Fibroblast of lung (primary cell): ENCODE data around the gene EDN2. TPM values are rescaled to one million over a fixed set of nuclear protein-coding genes. Genes with fewer than 3 reads are reported as not detected.

Experiments used
- DNase-seq, 2 donors: peaks; one replicate each; pipeline versions ENCODE4 v3.0.0 to v3.0.0-alpha.2; 2010; ENCODE audit warnings: low read depth in 2 of 2
- H2AFZ ChIP-seq: 2 replicates; pipeline ENCODE4 v1.5.1; 2012; ENCODE audit warnings: low read length, control low read depth, inconsistent platforms
- H3K27ac ChIP-seq: 2 replicates; pipeline ENCODE4 v1.5.1; 2011; ENCODE audit warnings: low read length, control low read depth; ENCODE audit not compliant: insufficient read depth
- H3K27me3 ChIP-seq: 2 replicates; pipeline ENCODE4 v1.5.1; 2011; ENCODE audit warnings: mild to moderate bottlenecking, low read length; ENCODE audit not compliant: control insufficient read depth, insufficient read depth
- H3K36me3 ChIP-seq: 2 replicates; pipeline ENCODE4 v1.5.1; 2011; ENCODE audit warnings: low read length; ENCODE audit not compliant: control insufficient read depth, insufficient read depth
- H3K4me1 ChIP-seq: 2 replicates; pipeline ENCODE4 v1.5.1; 2011; ENCODE audit warnings: low read length; ENCODE audit not compliant: control insufficient read depth, insufficient read depth; ENCODE audit errors: extremely low read depth
- H3K4me2 ChIP-seq: 2 replicates; pipeline ENCODE4 v1.5.1; 2011; ENCODE audit warnings: low read length, control low read depth; ENCODE audit not compliant: insufficient read depth; ENCODE audit errors: extremely low read depth
- H3K4me3 ChIP-seq, 4 experiments: fragments of 200-600 bp in 1 of 4; sonication (generic) in 1 of 4; replicated peaks in 1 of 4; 2 replicates each; pipeline ENCODE4 v1.5.1; 2011 to 2016; ENCODE audit warnings: low read length in 4 of 4, low read depth in 3 of 4, mild to moderate bottlenecking in 3 of 4, control low read depth in 2 of 4, inconsistent platforms in 1 of 4, mixed read lengths in 1 of 4; ENCODE audit not compliant: insufficient read depth in 1 of 4; ENCODE audit errors: control extremely low read depth in 1 of 4
- H3K79me2 ChIP-seq: 2 replicates; pipeline ENCODE4 v1.5.1; 2012; ENCODE audit warnings: mild to moderate bottlenecking, low read length, inconsistent platforms; ENCODE audit not compliant: control insufficient read depth, insufficient read depth
- H3K9ac ChIP-seq: 2 replicates; pipeline ENCODE4 v1.5.1; 2011; ENCODE audit warnings: mild to moderate bottlenecking, low read length, control low read depth; ENCODE audit not compliant: insufficient read depth
- H3K9me3 ChIP-seq: 2 replicates; pipeline ENCODE4 v1.5.1; 2012; ENCODE audit warnings: low read depth, low read length; ENCODE audit not compliant: control insufficient read depth, insufficient read depth
- H4K20me1 ChIP-seq: 2 replicates; pipeline ENCODE4 v1.5.1; 2011; ENCODE audit warnings: low read length; ENCODE audit not compliant: control insufficient read depth, insufficient read depth; ENCODE audit errors: extremely low read depth
- EZH2 ChIP-seq: IDR thresholded peaks from 2 replicates; pipeline ENCODE4 v1.5.1; 2012; ENCODE audit warnings: low read length, control low read depth, mild to moderate bottlenecking; ENCODE audit errors: missing control alignments
- polyA plus RNA-seq, 2 donors: library from polyadenylated mRNA; depleted of rRNA in 1 of 2; stranded (reverse) in 1 of 2; unstranded in 1 of 2; fragments of >200 nt; gene quantifications; 2 replicates each; pipeline ENCODE4 v1.2.1, GENCODE V29; 2011 to 2012; ENCODE audit warnings: missing spikeins in 1 of 2
- total RNA-seq: library from RNA; depleted of rRNA; stranded (reverse); fragments of >200 nt; gene quantifications from 2 replicates; pipeline ENCODE4 v1.2.1, GENCODE V29; 2014
- TF ChIP-seq, protein P1 (sequence below), 2 donors: IDR thresholded peaks in 1 of 2; conservative IDR thresholded peaks in 1 of 2; 1 replicate in 1 of 2; 2 replicates in 1 of 2; pipeline ENCODE4 v1.5.1; 2011 to 2012; ENCODE audit warnings: low read length in 2 of 2, control low read depth in 1 of 2, inconsistent platforms in 1 of 2, low read depth in 1 of 2, mild to moderate bottlenecking in 1 of 2

EDN2 gene
- total and polyA plus RNA-seq, 2 donors (not counting 1 experiment from before 2014, with no cell fraction given): not detected

DNA sequence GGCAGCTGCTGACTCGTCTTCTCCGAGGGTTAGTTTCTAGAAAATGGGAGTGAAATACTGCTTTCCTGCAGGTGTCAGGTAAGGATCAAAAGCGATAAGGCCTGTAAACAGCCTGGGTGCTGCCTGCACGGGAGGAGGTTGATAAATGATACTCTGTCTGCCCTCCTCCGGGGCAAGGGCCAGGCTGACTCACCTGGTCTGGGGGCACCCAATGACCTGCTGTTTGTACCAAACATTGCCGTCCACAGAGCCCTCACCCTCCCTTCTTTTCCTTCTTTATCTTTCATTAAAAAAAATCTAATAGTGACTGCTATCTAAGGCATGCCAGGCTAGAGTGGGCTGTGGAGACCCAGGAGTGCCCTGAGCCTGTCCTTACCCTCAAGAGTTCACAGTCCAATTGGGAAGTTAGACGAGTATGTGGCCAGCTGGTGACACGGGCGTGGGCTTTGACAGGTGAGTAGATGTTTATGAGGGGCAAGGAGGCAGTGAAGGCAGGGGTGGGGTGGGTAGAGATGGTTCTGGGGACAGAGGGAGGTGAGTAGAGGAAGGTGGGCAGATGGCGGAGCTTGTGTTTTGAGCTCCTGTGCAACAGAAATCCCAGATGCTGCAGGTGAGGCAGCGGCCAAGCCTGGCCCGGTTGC lies 16.2 kb downstream of the EDN2 start:
- no peak overlapping the region for H2AFZ ChIP-seq
- no peaks in the 10 kb centered on the region for H3K36me3 ChIP-seq
- no peak for TF ChIP-seq EZH2
- TF ChIP-seq, protein P1, sequence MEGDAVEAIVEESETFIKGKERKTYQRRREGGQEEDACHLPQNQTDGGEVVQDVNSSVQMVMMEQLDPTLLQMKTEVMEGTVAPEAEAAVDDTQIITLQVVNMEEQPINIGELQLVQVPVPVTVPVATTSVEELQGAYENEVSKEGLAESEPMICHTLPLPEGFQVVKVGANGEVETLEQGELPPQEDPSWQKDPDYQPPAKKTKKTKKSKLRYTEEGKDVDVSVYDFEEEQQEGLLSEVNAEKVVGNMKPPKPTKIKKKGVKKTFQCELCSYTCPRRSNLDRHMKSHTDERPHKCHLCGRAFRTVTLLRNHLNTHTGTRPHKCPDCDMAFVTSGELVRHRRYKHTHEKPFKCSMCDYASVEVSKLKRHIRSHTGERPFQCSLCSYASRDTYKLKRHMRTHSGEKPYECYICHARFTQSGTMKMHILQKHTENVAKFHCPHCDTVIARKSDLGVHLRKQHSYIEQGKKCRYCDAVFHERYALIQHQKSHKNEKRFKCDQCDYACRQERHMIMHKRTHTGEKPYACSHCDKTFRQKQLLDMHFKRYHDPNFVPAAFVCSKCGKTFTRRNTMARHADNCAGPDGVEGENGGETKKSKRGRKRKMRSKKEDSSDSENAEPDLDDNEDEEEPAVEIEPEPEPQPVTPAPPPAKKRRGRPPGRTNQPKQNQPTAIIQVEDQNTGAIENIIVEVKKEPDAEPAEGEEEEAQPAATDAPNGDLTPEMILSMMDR (conservative IDR thresholded peaks at IDR 0.05 in 1 of 2, IDR thresholded peaks at IDR 0.05 in 1 of 2; ENCODE audit: low read depth in 1 of 2, low read length in 2 of 2): no peak
- H3K9me3 ChIP-seq: no peaks in the 10 kb centered on the region
- H3K27ac ChIP-seq: no peak overlapping the region
- H3K9ac ChIP-seq: no peak overlapping the region
- no peaks in the 10 kb centered on the region for H3K4me1 ChIP-seq
- H3K4me2 ChIP-seq: no peak overlapping the region
- no peaks in the 10 kb centered on the region for H3K27me3 ChIP-seq
- no peak overlapping the region for H3K4me3 ChIP-seq
- no peaks in the 10 kb centered on the region for H3K79me2 ChIP-seq
- no peak for DNase-seq
- H4K20me1 ChIP-seq: no peaks in the 10 kb centered on the region

DNA sequence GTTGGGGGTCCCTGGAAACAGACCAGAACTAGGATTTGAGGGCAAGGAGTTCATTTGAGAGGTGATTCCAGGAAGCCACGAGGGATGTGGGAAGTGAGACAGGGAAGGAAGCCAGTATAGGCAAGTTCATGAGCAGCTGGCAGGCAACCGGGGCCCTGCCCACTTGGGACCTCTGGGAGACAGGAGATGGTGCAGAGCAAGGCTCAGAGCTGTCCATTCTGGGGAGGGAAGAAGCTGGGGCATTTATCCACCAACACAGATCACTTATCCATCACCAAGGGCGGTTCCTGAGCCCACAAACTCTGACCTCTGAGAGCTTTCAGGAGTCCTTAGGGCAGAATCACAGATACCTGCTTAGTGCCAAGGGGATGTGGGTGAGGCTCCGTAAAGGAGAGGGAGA lies 16.8 kb downstream of the EDN2 start:
- H3K9me3 ChIP-seq: no peaks in the 10 kb centered on the region
- H3K4me2 ChIP-seq: no peak overlapping the region
- no peak overlapping the region for H3K27ac ChIP-seq
- H3K9ac ChIP-seq: no peak overlapping the region
- TF ChIP-seq, protein P1 (conservative IDR thresholded peaks at IDR 0.05 in 1 of 2, IDR thresholded peaks at IDR 0.05 in 1 of 2; ENCODE audit: low read depth in 1 of 2, low read length in 2 of 2): no peak
- no peak for TF ChIP-seq EZH2
- no peaks in the 10 kb centered on the region for H3K27me3 ChIP-seq
- no peaks in the 10 kb centered on the region for H3K36me3 ChIP-seq
- no peak overlapping the region for H3K4me3 ChIP-seq
- no peak overlapping the region for H2AFZ ChIP-seq
- no peaks in the 10 kb centered on the region for H3K79me2 ChIP-seq
- DNase-seq: no peak
- H4K20me1 ChIP-seq: no peaks in the 10 kb centered on the region
- no peaks in the 10 kb centered on the region for H3K4me1 ChIP-seq

DNA sequence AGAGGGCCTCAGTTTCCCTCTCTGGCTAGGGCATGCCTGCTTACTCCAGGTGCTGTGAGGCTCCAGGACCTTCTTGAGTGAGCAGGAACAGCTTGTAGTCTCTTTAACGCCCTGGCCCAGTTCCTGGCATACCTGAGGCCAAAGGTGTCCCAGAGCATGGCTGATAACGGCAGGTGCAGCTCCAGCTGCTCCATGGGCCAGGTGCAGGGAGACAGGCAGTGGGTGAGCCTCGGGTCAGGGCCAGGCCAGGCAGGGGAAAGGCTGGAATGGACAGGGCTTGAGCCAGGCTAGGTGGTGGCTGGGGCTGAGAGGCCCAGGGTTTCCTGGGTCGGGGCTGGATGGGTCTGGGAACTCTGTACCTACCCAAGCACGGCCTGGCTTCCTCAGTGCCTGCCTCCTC lies 18.3 kb downstream of the EDN2 start:
- Histone ChIP-seq H3K36me3 (no peaks in the 10 kb centered on the region), H3K9ac (no peak overlapping the region), H3K4me2 (no peak overlapping the region), H4K20me1 (no peaks in the 10 kb centered on the region), H3K4me3 (no peak overlapping the region), H3K79me2 (no peaks in the 10 kb centered on the region), H3K27ac (no peak overlapping the region), H3K4me1 (no peaks in the 10 kb centered on the region), H3K27me3 (no peaks in the 10 kb centered on the region), H3K9me3 (no peaks in the 10 kb centered on the region), H2AFZ (no peak overlapping the region)
- TF ChIP-seq, protein P1 (conservative IDR thresholded peaks at IDR 0.05 in 1 of 2, IDR thresholded peaks at IDR 0.05 in 1 of 2; ENCODE audit: low read depth in 1 of 2, low read length in 2 of 2): no peak
- TF ChIP-seq EZH2: no peak
- DNase-seq: no peak
